GM23338 (cell line): ENCODE measurements around the gene TENM4. TPM values are rescaled to one million over a fixed set of nuclear protein-coding genes. Genes with fewer than 3 reads are reported as not detected.

Source experiments
- ATAC-seq: fragments of 200-7000 bp; cut with Tn5 transposase; 3 replicates; pipeline ENCODE4 v1.9.1; 2020
- DNase-seq: peaks from one replicate; pipeline ENCODE4 v3.0.0-alpha.2; 2015; ENCODE audit warnings: low spot score
- H2AFZ ChIP-seq: fragments of 200-600 bp; sonication (generic); 2 replicates; pipeline ENCODE4 v1.8.0; 2016; ENCODE audit warnings: antibody characterized with exemption, mild to moderate bottlenecking, moderate library complexity
- H3F3A ChIP-seq: fragments of 200-600 bp; sonication (generic); replicated peaks from 2 replicates; pipeline ENCODE4 v1.8.0; 2017; ENCODE audit warnings: antibody characterized with exemption, mixed run types, low read depth
- H3K27ac ChIP-seq: fragments of 200-600 bp; sonication (generic); 2 replicates; pipeline ENCODE4 v1.6.1; 2016; ENCODE audit warnings: low read depth
- H3K27me3 ChIP-seq: fragments of 200-600 bp; sonication (generic); 2 replicates; pipeline ENCODE4 v1.8.0; 2016; ENCODE audit warnings: mild to moderate bottlenecking, mixed run types, moderate library complexity; ENCODE audit not compliant: insufficient read depth
- H3K36me3 ChIP-seq: fragments of 200-600 bp; sonication (generic); 2 replicates; pipeline ENCODE4 v1.8.0; 2016; ENCODE audit warnings: mild to moderate bottlenecking; ENCODE audit not compliant: insufficient read depth
- H3K4me1 ChIP-seq: fragments of 200-600 bp; sonication (generic); 2 replicates; pipeline ENCODE4 v1.8.0; 2016; ENCODE audit warnings: mild to moderate bottlenecking, moderate library complexity; ENCODE audit not compliant: insufficient read depth
- H3K4me2 ChIP-seq: fragments of 200-600 bp; sonication (generic); 2 replicates; pipeline ENCODE4 v1.7.1; 2017; ENCODE audit warnings: mixed run types
- H3K4me3 ChIP-seq: fragments of 200-600 bp; sonication (generic); 2 replicates; pipeline ENCODE4 v1.6.1; 2016; ENCODE audit warnings: mixed run types
- H3K79me2 ChIP-seq: fragments of 200-600 bp; sonication (generic); replicated peaks from 2 replicates; pipeline ENCODE4 v1.8.0; 2017; ENCODE audit warnings: mild to moderate bottlenecking; ENCODE audit not compliant: insufficient read depth
- H3K9me2 ChIP-seq: fragments of 200-600 bp; sonication (generic); 2 replicates; pipeline ENCODE4 v1.8.0; 2017; ENCODE audit not compliant: insufficient read depth
- H4K20me1 ChIP-seq: fragments of 200-600 bp; sonication (generic); replicated peaks from 2 replicates; pipeline ENCODE4 v1.8.0; 2017; ENCODE audit warnings: mild to moderate bottlenecking; ENCODE audit not compliant: insufficient read depth
- H3K27ac Mint-ChIP-seq: 2 replicates; pipeline ENCODE4 v1.8.0; 2020; ENCODE audit warnings: inconsistent platforms, mild to moderate bottlenecking, moderate library complexity, mixed read lengths
- H3K27me3 Mint-ChIP-seq: 3 replicates; pipeline ENCODE4 v1.8.0; 2022; ENCODE audit warnings: low read depth, mild to moderate bottlenecking, moderate library complexity, mixed read lengths, inconsistent platforms; ENCODE audit not compliant: insufficient read depth, poor library complexity
- H3K36me3 Mint-ChIP-seq: 3 replicates; pipeline ENCODE4 v1.8.0; 2021; ENCODE audit warnings: low read depth, mild to moderate bottlenecking, inconsistent platforms, moderate library complexity, mixed read lengths
- H3K4me1 Mint-ChIP-seq: 3 replicates; pipeline ENCODE4 v1.8.0; 2020; ENCODE audit warnings: mild to moderate bottlenecking, inconsistent platforms, mixed read lengths
- H3K4me3 Mint-ChIP-seq: 3 replicates; pipeline ENCODE4 v1.8.0; 2021; ENCODE audit warnings: moderate library complexity, mild to moderate bottlenecking, inconsistent platforms, mixed read lengths
- H3K9me3 Mint-ChIP-seq: 3 replicates; pipeline ENCODE4 v1.8.0; 2020; ENCODE audit warnings: moderate library complexity, mild to moderate bottlenecking, inconsistent platforms, mixed read lengths
- CREB1 ChIP-seq: fragments of 250-450 bp; sonication (Bioruptor Pico); IDR thresholded peaks from 2 replicates; pipeline ENCODE4 v1.5.0; 2020; ENCODE audit warnings: low read depth, mild to moderate bottlenecking, moderate library complexity
- CTCF ChIP-seq, 2 experiments: fragments of 200-600 bp in 1 of 2; sonication (generic) in 1 of 2; conservative IDR thresholded peaks; 2 replicates each; pipeline versions ENCODE4 v1.5.1 to v1.6.1; 2016 to 2017; ENCODE audit warnings: antibody characterized with exemption in 2 of 2, low read depth in 2 of 2, mild to moderate bottlenecking in 2 of 2, moderate library complexity in 1 of 2
- EZH2 ChIP-seq: fragments of 200-600 bp; sonication (generic); IDR thresholded peaks from one replicate; pipeline ENCODE4 v1.8.0; 2017; ENCODE audit warnings: antibody characterized with exemption, mild to moderate bottlenecking, low read depth; ENCODE audit not compliant: unreplicated experiment
- EZH2phosphoT487 ChIP-seq: fragments of 200-600 bp; sonication (generic); IDR thresholded peaks from one replicate; pipeline ENCODE4 v1.8.1; 2018; ENCODE audit warnings: antibody characterized with exemption; ENCODE audit not compliant: unreplicated experiment
- JUNB ChIP-seq: IDR thresholded peaks from one replicate; pipeline ENCODE4 v1.6.1; 2016; ENCODE audit warnings: antibody characterized with exemption; ENCODE audit not compliant: unreplicated experiment
- NANOG ChIP-seq: IDR thresholded peaks from 2 replicates; pipeline ENCODE4 v1.6.1; 2016; ENCODE audit warnings: antibody characterized with exemption, borderline replicate concordance
- POLR2AphosphoS5 ChIP-seq: IDR thresholded peaks from 2 replicates; pipeline ENCODE4 v1.6.1; 2016; ENCODE audit warnings: antibody characterized with exemption, low read depth
- REST ChIP-seq: IDR thresholded peaks from one replicate; pipeline ENCODE4 v1.6.1; 2018; ENCODE audit warnings: antibody characterized with exemption; ENCODE audit not compliant: unreplicated experiment
- STAT1 ChIP-seq: IDR thresholded peaks from one replicate; pipeline ENCODE4 v1.6.1; 2016; ENCODE audit warnings: antibody characterized with exemption; ENCODE audit not compliant: unreplicated experiment
- ZNF114 ChIP-seq: fragments of 250-450 bp; sonication (Bioruptor Pico); IDR thresholded peaks from 2 replicates; pipeline ENCODE4 v1.5.0; 2020; ENCODE audit warnings: mild to moderate bottlenecking, moderate library complexity
- ZNF331 ChIP-seq: fragments of 250-450 bp; sonication (Bioruptor Pico); IDR thresholded peaks from 2 replicates; pipeline ENCODE4 v1.5.0; 2020; ENCODE audit warnings: low read depth, mild to moderate bottlenecking, moderate library complexity
- polyA plus RNA-seq: library from polyadenylated mRNA; unstranded; fragments of >200 nt; fragmentation: Nextera tagmentation; extraction: Ambion mirVana; gene quantifications from 2 replicates; pipeline ENCODE4 v1.2.1, GENCODE V29; 2016
- total RNA-seq: library from RNA; depleted of rRNA; stranded (reverse); fragments of >200 nt; shearing (Covaris generic); gene quantifications from 2 replicates; pipeline ENCODE4 v1.2.3, GENCODE V29; 2014
- TF ChIP-seq, protein P1 (sequence below): IDR thresholded peaks from 2 replicates; pipeline ENCODE4 v1.6.1; 2016; ENCODE audit warnings: antibody characterized with exemption
- TF ChIP-seq, protein P2 (sequence below): fragments of 250-450 bp; sonication (Bioruptor Pico); IDR thresholded peaks from 2 replicates; pipeline ENCODE4 v1.5.0; 2020; ENCODE audit warnings: mild to moderate bottlenecking, moderate library complexity

TENM4 gene
- total and polyA plus RNA-seq, 2 experiments from 2014 or later: 7.3 TPM

DNA sequence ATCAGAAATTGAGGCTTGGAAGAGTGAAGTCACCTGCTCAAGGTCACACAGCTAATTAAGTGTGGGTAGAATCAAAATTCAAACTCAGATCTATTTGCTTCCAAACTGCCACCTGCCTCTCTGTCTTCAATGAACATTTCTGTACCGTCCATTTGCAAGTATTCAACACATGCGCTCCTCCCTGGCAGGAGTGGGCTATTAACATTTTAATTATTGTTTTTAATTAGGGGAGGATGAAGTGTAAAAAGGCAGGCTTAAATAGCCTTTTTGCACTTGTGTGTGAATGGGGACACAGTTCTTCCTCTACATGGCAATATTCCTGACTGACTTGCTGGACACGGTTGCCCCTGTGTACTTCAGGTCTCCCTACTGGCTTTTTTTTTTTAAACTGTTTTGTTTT, 751.7 kb downstream of the TENM4 start:
- H3K4me2 ChIP-seq: peak overlapping the region; percentile 30
- ATAC-seq (no peak), DNase-seq (no peak)
- H3K36me3 ChIP-seq: no peaks in the 10 kb centered on the region
- peaks cover 6% of the 10 kb centered on the region; the same call in 1 of the 2 replicates for H3K9me2 ChIP-seq
- H3K4me1 ChIP-seq: peaks cover 24% of the 10 kb centered on the region
- no peak overlapping the region for H2AFZ ChIP-seq
- H3K36me3 Mint-ChIP-seq: peaks cover 6% of the 10 kb centered on the region; the same call in 2 of the 3 replicates
- H4K20me1 ChIP-seq: no peaks in the 10 kb centered on the region
- H3K4me3 ChIP-seq: 0 out of 2 replicates have a peak overlapping the region, but pooled peaks have one; percentile 24
- no peak overlapping the region for H3K27ac ChIP-seq
- H3F3A ChIP-seq: no peaks in the 10 kb centered on the region
- no peaks in the 10 kb centered on the region for H3K27me3 ChIP-seq
- no peaks in the 10 kb centered on the region for H3K79me2 ChIP-seq
- peaks cover 31% of the 10 kb centered on the region for H3K4me1 Mint-ChIP-seq
- peaks cover 6% of the 10 kb centered on the region for H3K27me3 Mint-ChIP-seq
- H3K27ac Mint-ChIP-seq: 0 out of 2 replicates have a peak overlapping the region, but pooled peaks have one; percentile 13
- H3K9me3 Mint-ChIP-seq: 0 out of 3 replicates have a peak, but pooled peaks cover 2% of the 10 kb centered on the region
- no peak overlapping the region for H3K4me3 Mint-ChIP-seq
- TF ChIP-seq EZH2phosphoT487 (no peak), REST (no peak), STAT1 (no peak), ZNF114 (CRISPR knock-in tag) (no peak), ZNF331 (CRISPR knock-in tag) (no peak), CTCF (conservative IDR thresholded peaks at IDR 0.05; ENCODE audit: low read depth in 2 of 2) (no peak), JUNB (no peak), EZH2 (no peak), CREB1 (CRISPR knock-in tag) (no peak), POLR2AphosphoS5 (no peak), NANOG (no peak)
- TF ChIP-seq, protein P1, sequence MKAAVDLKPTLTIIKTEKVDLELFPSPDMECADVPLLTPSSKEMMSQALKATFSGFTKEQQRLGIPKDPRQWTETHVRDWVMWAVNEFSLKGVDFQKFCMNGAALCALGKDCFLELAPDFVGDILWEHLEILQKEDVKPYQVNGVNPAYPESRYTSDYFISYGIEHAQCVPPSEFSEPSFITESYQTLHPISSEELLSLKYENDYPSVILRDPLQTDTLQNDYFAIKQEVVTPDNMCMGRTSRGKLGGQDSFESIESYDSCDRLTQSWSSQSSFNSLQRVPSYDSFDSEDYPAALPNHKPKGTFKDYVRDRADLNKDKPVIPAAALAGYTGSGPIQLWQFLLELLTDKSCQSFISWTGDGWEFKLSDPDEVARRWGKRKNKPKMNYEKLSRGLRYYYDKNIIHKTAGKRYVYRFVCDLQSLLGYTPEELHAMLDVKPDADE: no peak
- TF ChIP-seq, protein P2, sequence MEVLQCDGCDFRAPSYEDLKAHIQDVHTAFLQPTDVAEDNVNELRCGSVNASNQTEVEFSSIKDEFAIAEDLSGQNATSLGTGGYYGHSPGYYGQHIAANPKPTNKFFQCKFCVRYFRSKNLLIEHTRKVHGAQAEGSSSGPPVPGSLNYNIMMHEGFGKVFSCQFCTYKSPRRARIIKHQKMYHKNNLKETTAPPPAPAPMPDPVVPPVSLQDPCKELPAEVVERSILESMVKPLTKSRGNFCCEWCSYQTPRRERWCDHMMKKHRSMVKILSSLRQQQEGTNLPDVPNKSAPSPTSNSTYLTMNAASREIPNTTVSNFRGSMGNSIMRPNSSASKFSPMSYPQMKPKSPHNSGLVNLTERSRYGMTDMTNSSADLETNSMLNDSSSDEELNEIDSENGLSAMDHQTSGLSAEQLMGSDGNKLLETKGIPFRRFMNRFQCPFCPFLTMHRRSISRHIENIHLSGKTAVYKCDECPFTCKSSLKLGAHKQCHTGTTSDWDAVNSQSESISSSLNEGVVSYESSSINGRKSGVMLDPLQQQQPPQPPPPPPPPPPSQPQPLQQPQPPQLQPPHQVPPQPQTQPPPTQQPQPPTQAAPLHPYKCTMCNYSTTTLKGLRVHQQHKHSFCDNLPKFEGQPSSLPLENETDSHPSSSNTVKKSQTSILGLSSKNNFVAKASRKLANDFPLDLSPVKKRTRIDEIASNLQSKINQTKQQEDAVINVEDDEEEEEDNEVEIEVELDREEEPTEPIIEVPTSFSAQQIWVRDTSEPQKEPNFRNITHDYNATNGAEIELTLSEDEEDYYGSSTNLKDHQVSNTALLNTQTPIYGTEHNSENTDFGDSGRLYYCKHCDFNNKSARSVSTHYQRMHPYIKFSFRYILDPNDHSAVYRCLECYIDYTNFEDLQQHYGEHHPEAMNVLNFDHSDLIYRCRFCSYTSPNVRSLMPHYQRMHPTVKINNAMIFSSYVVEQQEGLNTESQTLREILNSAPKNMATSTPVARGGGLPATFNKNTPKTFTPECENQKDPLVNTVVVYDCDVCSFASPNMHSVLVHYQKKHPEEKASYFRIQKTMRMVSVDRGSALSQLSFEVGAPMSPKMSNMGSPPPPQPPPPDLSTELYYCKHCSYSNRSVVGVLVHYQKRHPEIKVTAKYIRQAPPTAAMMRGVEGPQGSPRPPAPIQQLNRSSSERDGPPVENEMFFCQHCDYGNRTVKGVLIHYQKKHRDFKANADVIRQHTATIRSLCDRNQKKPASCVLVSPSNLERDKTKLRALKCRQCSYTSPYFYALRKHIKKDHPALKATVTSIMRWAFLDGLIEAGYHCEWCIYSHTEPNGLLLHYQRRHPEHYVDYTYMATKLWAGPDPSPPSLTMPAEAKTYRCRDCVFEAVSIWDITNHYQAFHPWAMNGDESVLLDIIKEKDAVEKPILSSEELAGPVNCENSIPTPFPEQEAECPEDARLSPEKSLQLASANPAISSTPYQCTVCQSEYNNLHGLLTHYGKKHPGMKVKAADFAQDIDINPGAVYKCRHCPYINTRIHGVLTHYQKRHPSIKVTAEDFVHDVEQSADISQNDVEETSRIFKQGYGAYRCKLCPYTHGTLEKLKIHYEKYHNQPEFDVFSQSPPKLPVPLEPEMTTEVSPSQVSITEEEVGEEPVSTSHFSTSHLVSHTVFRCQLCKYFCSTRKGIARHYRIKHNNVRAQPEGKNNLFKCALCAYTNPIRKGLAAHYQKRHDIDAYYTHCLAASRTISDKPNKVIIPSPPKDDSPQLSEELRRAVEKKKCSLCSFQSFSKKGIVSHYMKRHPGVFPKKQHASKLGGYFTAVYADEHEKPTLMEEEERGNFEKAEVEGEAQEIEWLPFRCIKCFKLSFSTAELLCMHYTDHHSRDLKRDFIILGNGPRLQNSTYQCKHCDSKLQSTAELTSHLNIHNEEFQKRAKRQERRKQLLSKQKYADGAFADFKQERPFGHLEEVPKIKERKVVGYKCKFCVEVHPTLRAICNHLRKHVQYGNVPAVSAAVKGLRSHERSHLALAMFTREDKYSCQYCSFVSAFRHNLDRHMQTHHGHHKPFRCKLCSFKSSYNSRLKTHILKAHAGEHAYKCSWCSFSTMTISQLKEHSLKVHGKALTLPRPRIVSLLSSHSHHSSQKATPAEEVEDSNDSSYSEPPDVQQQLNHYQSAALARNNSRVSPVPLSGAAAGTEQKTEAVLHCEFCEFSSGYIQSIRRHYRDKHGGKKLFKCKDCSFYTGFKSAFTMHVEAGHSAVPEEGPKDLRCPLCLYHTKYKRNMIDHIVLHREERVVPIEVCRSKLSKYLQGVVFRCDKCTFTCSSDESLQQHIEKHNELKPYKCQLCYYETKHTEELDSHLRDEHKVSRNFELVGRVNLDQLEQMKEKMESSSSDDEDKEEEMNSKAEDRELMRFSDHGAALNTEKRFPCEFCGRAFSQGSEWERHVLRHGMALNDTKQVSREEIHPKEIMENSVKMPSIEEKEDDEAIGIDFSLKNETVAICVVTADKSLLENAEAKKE: no peak
